NCI-H345 (cell line): ENCODE data around the gene FERMT3.
"Not testable (repeated sequence)": the region's sequence is repeated elsewhere in the genome, so short reads cannot be mapped to it uniquely, and the experiment has no call there.

ENCODE experiments used
- DNase-seq: peaks from one replicate; lab custom pipeline; 2025; lab: John Stamatoyannopoulos, UW

The FERMT3 gene

GRCh38 chr11:64206457-64207255 is at the start of gene FERMT3:
Gene FERMT3, plus strand, starts transcription at chr11:64206721. Its CDS starts 644 bp downstream, at chr11:64207365.
- DNase-seq: no peak

- no peak for DNase-seq
Observed at GRCh38 chr11:64157631-64158394, 48.7 kb upstream of the FERMT3 start.

- no peak for DNase-seq
Observed at GRCh38 chr11:64161037-64161436, 45.5 kb upstream of the FERMT3 start.

- not testable (repeated sequence) for DNase-seq
Observed at GRCh38 chr11:64162769-64163168, 43.8 kb upstream of the FERMT3 start.

- no peak for DNase-seq
Observed at GRCh38 chr11:64163951-64164350, 42.6 kb upstream of the FERMT3 start.

GRCh38 chr11:64164392-64165312 is 41.9 kb upstream of the FERMT3 start:
- no peak for DNase-seq

GRCh38 chr11:64165481-64165841 is 41.1 kb upstream of the FERMT3 start:
- no peak for DNase-seq

- DNase-seq: peak; percentile 76
Observed at GRCh38 chr11:64165842-64166635, 40.5 kb upstream of the FERMT3 start, which contains the start of gene MACROD1. Gene MACROD1, minus strand, starts transcription at chr11:64166113. Its CDS starts 119 bp downstream, at chr11:64165994.

GRCh38 chr11:64170419-64170818 is 36.1 kb upstream of the FERMT3 start:
- no peak for DNase-seq

GRCh38 chr11:64173616-64174355 is 32.7 kb upstream of the FERMT3 start:
- DNase-seq: no peak

GRCh38 chr11:64176751-64177150 is 29.8 kb upstream of the FERMT3 start:
- DNase-seq: no peak

- DNase-seq: no peak
Observed at GRCh38 chr11:64178203-64178602, 28.3 kb upstream of the FERMT3 start.

- DNase-seq: no peak
Observed at GRCh38 chr11:64178951-64179639, 27.4 kb upstream of the FERMT3 start.

GRCh38 chr11:64180891-64181290 is 25.6 kb upstream of the FERMT3 start:
- no peak for DNase-seq

GRCh38 chr11:64181506-64182411 is 24.8 kb upstream of the FERMT3 start:
- DNase-seq: peak; percentile 73

- DNase-seq: no peak
Observed at GRCh38 chr11:64183890-64184289, 22.6 kb upstream of the FERMT3 start.

- no peak for DNase-seq
Observed at GRCh38 chr11:64185175-64185692, 21.3 kb upstream of the FERMT3 start.

- peak; percentile 100 for DNase-seq
Observed at GRCh38 chr11:64185693-64186491, 20.6 kb upstream of the FERMT3 start, which contains the start of gene STIP1. Gene STIP1, plus strand, starts transcription at chr11:64186171. Its CDS starts 91 bp downstream, at chr11:64186262.
